ENCODE data around the gene GOLGA6L2.
A peak's percentile ranks its signal among the peaks of the same experiment; 100 is the strongest.
"Not testable (repeated sequence)": the region's sequence is repeated elsewhere in the genome, so short reads cannot be mapped to it uniquely, and the experiment has no call there.

Gene GOLGA6L2

GRCh38 chr15:23447107-23447500 is at the start of gene GOLGA6L2:
Gene GOLGA6L2 (minus strand): TSS chr15:23447243. CDS start chr15:23447181, 62 bp downstream.
- DNase-seq, result peak; percentile 1

DNA sequence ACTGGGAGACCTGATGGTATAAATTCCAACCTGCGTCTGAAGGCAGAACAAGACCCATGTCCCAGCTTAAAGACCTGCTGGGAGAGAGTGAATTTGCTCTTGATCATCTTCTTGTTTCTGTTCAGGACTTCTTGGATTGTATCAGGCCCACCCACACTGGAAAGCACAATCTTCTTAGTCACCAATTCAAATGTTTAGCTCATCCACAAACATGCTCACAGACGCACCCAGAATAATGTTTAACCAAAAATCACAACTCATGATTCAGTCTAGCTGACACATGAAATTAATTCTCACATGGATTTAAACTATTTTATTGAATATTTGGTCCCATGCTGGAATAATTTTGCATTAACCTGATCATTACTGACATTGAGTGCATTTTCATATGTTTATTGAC is 37.8 kb upstream of the GOLGA6L2 start:
- DNase-seq, result no peak

DNA sequence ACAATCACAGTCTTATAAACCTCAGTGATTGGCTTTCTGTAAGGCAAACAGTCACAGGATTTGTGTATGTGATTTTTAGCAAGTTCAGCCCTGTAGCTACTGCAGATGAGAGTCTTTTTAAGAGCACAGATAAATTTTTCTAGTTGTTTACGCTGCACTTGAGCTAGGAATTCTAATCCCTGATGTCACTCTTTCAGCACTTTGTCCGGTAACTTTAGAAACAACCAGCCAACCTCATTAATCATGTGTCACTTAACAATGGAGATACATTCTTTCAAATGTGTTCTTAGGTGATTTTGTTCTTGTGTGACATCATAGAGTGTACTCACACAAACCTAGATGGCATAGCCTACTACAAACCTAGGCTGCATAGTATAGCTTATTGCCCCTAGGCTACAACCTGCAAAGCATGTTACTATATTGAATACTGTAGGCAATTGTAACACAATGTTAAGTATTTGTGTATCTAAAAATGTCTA is 36.8 kb upstream of the GOLGA6L2 start:
- no peak for DNase-seq

- no peak for DNase-seq
Observed at GRCh38 chr15:23482764-23483489, 35.9 kb upstream of the GOLGA6L2 start.

DNA sequence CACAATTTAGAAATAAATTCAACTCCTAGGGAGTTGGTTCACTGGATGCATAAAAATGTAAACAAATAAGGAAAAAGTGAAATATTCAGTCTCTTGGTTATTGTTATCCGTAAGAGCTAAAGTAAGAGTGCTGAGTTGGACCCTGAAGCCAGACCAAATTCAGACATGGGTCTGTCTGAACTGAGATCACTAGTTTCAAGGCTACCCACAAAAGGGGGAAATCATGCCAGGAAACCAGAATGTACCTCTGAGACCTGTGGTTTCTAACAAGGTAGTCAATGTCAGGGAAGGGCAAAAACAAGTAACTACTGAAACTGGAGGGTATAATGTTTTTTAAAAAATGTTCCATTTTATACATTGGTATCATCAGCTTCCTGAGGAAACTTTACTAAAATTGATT is 35.2 kb upstream of the GOLGA6L2 start:
- DNase-seq, result no peak

- no peak for DNase-seq
Observed at GRCh38 chr15:23477920-23478319, 30.9 kb upstream of the GOLGA6L2 start.

GRCh38 chr15:23472678-23473077 is 25.6 kb upstream of the GOLGA6L2 start:
- DNase-seq, result no peak

GRCh38 chr15:23472033-23472432 is 25.0 kb upstream of the GOLGA6L2 start:
- DNase-seq, result no peak

GRCh38 chr15:23467110-23467600 is 20.1 kb upstream of the GOLGA6L2 start:
- DNase-seq, result no peak

- no peak for DNase-seq
Observed at GRCh38 chr15:23457890-23458289, 10.8 kb upstream of the GOLGA6L2 start.

GRCh38 chr15:23446215-23447106 is 582 bp downstream of the GOLGA6L2 start:
- no peak for DNase-seq

GRCh38 chr15:23444269-23444668 is 2.8 kb downstream of the GOLGA6L2 start:
- no peak for DNase-seq

- DNase-seq, result no peak
Observed at GRCh38 chr15:23441204-23441603, 5.8 kb downstream of the GOLGA6L2 start.

GRCh38 chr15:23440596-23440995 is 6.4 kb downstream of the GOLGA6L2 start:
- no peak for DNase-seq

- DNase-seq, result no peak
Observed at GRCh38 chr15:23439513-23439912, 7.5 kb downstream of the GOLGA6L2 start.

- no peak for DNase-seq
Observed at GRCh38 chr15:23438816-23439466, 8.1 kb downstream of the GOLGA6L2 start.

GRCh38 chr15:23437673-23438072 is 9.4 kb downstream of the GOLGA6L2 start:
- no peak for DNase-seq

DNA sequence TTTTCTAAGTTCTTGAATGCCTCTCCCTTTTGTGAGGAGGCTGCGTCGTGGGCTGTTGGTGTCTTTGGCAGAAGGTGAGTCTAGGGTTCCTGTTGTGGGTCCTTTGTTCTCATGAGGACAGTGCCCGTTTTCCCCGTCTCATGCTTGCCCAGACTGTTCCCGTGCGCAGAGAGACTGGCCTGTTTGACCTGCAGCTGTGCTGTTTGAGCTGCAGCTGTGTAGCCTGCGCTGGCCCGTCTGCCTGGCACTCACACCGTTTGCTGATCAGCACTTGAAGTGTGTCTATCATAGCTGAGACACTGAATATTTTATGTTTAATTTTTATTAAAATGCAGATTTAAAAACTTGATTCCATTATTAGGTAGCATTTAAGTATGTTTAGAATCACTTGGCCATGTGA is 9.9 kb downstream of the GOLGA6L2 start:
- DNase-seq, result no peak

- no peak for DNase-seq
Observed at GRCh38 chr15:23436421-23436820, 10.6 kb downstream of the GOLGA6L2 start.

- DNase-seq, result not testable (repeated sequence)
Observed at GRCh38 chr15:23434699-23435098, 12.3 kb downstream of the GOLGA6L2 start.

DNA sequence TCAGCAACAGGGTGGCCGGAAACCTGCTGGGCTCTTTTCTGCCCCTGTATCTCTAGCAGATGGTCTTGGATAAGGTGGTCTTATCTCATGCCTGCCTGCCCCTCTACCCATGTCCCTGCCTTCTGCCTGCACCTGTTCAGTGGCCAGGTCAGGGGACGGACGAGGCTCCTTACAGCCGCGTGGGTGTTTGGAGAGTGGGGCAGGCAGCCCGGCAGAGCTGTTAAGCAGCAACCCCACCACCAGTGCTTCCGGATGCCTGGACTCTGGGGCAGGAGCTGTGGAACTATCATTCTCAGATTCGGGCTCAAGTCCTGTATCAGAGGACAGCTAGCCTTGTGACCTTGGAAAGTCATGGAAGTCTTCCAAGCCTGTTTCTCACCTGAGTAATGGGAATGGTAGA is 21.7 kb downstream of the GOLGA6L2 start:
- not testable (repeated sequence) for DNase-seq

DNA sequence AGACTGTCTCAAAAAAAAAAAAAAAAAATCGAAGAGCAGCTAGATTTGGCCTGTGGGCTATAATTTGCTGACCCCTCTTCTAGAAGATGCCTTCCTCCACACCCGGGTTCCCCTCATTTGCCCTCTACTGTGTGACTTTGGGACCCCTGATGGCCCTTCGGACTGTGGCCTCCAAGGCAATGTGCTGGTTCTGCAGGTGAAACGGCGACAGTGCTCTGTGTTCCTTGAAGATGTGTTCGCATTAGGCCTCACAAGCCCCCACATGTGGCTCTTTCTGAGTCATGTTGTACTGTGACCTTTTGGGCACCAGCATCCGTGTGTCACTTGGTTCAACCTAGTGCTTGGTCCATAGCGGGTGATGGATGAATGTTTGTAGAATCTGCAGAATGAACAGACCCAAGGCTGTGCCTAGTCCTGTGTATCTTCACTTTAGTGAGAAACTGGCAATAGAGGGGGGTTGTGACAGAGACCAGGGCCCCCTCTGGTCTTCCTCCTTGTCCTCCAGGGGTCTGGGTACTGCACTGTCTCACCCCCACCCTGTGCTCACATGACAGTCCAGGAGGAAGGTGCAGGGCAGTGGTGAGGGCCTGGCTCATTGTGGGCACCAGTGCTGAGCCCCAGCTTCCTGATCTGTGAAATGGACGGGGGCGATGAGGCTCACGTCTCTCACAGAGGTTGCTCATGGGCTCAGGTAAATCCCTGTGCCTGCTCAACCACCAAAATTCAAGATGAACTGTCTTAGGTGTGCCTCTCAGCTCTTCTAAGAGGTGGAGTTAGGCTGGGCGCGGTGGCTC is 22.7 kb downstream of the GOLGA6L2 start:
- no peak for DNase-seq

All from NCI-H226 (cell line).